ENCODE results near the gene LMO3. TPM values are rescaled to one million over a fixed set of nuclear protein-coding genes. Genes with fewer than 3 reads are reported as not detected.

Gene LMO3
- total RNA-seq: under 0.01 and 0.56 TPM in 2 replicates

GRCh38 chr12:16606117-16606200 is at the start of gene LMO3:
TSS of gene LMO3 (minus strand) at chr12:16606162. CDS start at chr12:16600860, 5,302 bp downstream.

